GM12878 (cell line): ENCODE measurements around the gene ZNF695.
"Not testable (repeated sequence)": the region's sequence is repeated elsewhere in the genome, so short reads cannot be mapped to it uniquely, and the experiment has no call there.

Experiments used
- ASH2L ChIP-seq: fragments of 300-600, 200-600 bp; sonication (generic); IDR thresholded peaks from 2 replicates; pipeline ENCODE4 v1.6.1; 2017; ENCODE audit warnings: low read depth, mild to moderate bottlenecking, borderline replicate concordance
- CTCF ChIP-seq, 3 experiments: IDR thresholded peaks in 2 of 3; conservative IDR thresholded peaks in 1 of 3; 2 replicates each; pipeline ENCODE4 v1.5.1; 2011; ENCODE audit warnings: low read depth in 3 of 3, low read length in 3 of 3, mild to moderate bottlenecking in 3 of 3, control low read depth in 2 of 3, moderate library complexity in 2 of 3, inconsistent platforms in 1 of 3, mixed read lengths in 1 of 3; ENCODE audit not compliant: control insufficient read depth in 2 of 3, insufficient read depth in 1 of 3; ENCODE audit errors: extremely low read depth in 1 of 3
- EP300 ChIP-seq, 2 experiments: fragments of 150-350 bp in 1 of 2; IDR thresholded peaks; 2 replicates each; pipeline ENCODE4 v1.6.1; 2011 to 2012; ENCODE audit warnings: low read depth in 2 of 2, low read length in 2 of 2, borderline replicate concordance in 1 of 2, improper control_type of control experiment in 1 of 2, inconsistent platforms in 1 of 2; ENCODE audit not compliant: control insufficient read depth in 1 of 2
- EZH2 ChIP-seq: IDR thresholded peaks from 2 replicates; pipeline ENCODE4 v1.6.1; 2012; ENCODE audit warnings: low read depth, mild to moderate bottlenecking, control low read depth, inconsistent platforms, low read length, borderline replicate concordance; ENCODE audit not compliant: control insufficient read depth
- NR2C2 ChIP-seq: IDR thresholded peaks from 2 replicates; pipeline ENCODE4 v1.6.1; 2011; ENCODE audit warnings: borderline replicate concordance, low read depth; ENCODE audit not compliant: control insufficient read depth, insufficient read length
- RAD21 ChIP-seq: IDR thresholded peaks from 2 replicates; pipeline ENCODE4 v1.6.1; 2011; ENCODE audit warnings: mild to moderate bottlenecking, low read depth, low read length, moderate library complexity; ENCODE audit not compliant: insufficient read depth
- REST ChIP-seq: IDR thresholded peaks from 2 replicates; pipeline ENCODE4 v1.6.1; 2012; ENCODE audit warnings: mild to moderate bottlenecking, low read depth, low read length
- SIN3A ChIP-seq: IDR thresholded peaks from 2 replicates; pipeline ENCODE4 v1.6.1; 2012; ENCODE audit warnings: low read depth, low read length, improper control_type of control experiment
- TF ChIP-seq, protein P1 (sequence below): fragments of 450-650 bp; IDR thresholded peaks from 2 replicates; pipeline ENCODE4 v1.6.1; 2017; ENCODE audit warnings: mild to moderate bottlenecking, low read depth, inconsistent platforms; ENCODE audit not compliant: poor library complexity, severe bottlenecking

DNA sequence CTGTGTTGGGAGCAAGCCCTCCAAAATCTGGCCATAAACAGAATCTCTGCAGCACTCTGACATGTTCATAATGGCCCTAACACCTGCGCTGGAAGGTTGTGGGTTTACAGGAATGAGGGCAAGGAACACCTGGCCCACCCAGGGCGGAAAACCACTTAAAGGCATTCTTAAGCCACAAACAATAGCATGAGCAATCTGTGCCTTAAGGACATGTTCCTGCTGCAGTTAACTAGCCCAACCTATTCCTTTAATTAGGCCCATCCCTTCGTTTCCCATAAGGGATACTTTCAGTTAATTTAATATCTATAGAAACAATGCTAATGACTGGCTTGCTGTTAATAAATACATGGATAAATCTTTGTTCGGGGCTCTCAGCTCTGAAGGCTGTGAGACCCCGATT, 16.8 kb upstream of the ZNF695 start:
- not testable (repeated sequence) for TF ChIP-seq EZH2; CTCF (IDR thresholded peaks at IDR 0.05 in 2 of 3, conservative IDR thresholded peaks at IDR 0.05 in 1 of 3; ENCODE audit: control insufficient read depth in 2 of 3, extremely low read depth in 1 of 3, insufficient read depth in 1 of 3, low read depth in 3 of 3, low read length in 3 of 3); NR2C2; EP300 (IDR thresholded peaks at IDR 0.05; ENCODE audit: borderline replicate concordance in 1 of 2, control insufficient read depth in 1 of 2, low read depth in 2 of 2, low read length in 2 of 2); ASH2L; REST; SIN3A; RAD21
- TF ChIP-seq, protein P1, sequence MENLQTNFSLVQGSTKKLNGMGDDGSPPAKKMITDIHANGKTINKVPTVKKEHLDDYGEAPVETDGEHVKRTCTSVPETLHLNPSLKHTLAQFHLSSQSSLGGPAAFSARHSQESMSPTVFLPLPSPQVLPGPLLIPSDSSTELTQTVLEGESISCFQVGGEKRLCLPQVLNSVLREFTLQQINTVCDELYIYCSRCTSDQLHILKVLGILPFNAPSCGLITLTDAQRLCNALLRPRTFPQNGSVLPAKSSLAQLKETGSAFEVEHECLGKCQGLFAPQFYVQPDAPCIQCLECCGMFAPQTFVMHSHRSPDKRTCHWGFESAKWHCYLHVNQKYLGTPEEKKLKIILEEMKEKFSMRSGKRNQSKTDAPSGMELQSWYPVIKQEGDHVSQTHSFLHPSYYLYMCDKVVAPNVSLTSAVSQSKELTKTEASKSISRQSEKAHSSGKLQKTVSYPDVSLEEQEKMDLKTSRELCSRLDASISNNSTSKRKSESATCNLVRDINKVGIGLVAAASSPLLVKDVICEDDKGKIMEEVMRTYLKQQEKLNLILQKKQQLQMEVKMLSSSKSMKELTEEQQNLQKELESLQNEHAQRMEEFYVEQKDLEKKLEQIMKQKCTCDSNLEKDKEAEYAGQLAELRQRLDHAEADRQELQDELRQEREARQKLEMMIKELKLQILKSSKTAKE = not testable (repeated sequence)
